Karpas-422 (cell line): ENCODE data around the gene MEIOB. TPM values are rescaled to one million over a fixed set of nuclear protein-coding genes. Genes with fewer than 3 reads are reported as not detected.
A peak's percentile ranks its signal among the peaks of the same experiment; 100 is the strongest.

ENCODE experiments used
- DNase-seq: peaks from one replicate; pipeline ENCODE4 v3.0.0-alpha.2; 2015
- H2AFZ ChIP-seq: fragments of 200-600 bp; sonication (generic); 2 replicates; pipeline ENCODE4 v1.6.1; 2014; ENCODE audit warnings: antibody characterized with exemption, low read length, mixed read lengths
- H3K27ac ChIP-seq: fragments of 200-600 bp; sonication (generic); 2 replicates; pipeline ENCODE4 v1.5.1; 2014; ENCODE audit warnings: mild to moderate bottlenecking, low read length, moderate library complexity
- H3K27me3 ChIP-seq: fragments of 200-600 bp; sonication (generic); 2 replicates; pipeline ENCODE4 v1.6.1; 2014; ENCODE audit warnings: low read length, mixed read lengths
- H3K36me3 ChIP-seq: fragments of 200-600 bp; sonication (generic); 2 replicates; pipeline ENCODE4 v1.6.1; 2014; ENCODE audit warnings: low read length, mixed read lengths; ENCODE audit not compliant: insufficient read depth
- H3K4me1 ChIP-seq: fragments of 200-600 bp; sonication (generic); 2 replicates; pipeline ENCODE4 v1.6.1; 2014; ENCODE audit warnings: mild to moderate bottlenecking, low read length, mixed read lengths
- H3K4me2 ChIP-seq: fragments of 200-600 bp; sonication (generic); 2 replicates; pipeline ENCODE4 v1.6.1; 2014; ENCODE audit warnings: low read length, low read depth, mild to moderate bottlenecking; ENCODE audit not compliant: poor library complexity, severe bottlenecking
- H3K4me3 ChIP-seq: fragments of 200-600 bp; sonication (generic); 2 replicates; pipeline ENCODE4 v1.5.1; 2014; ENCODE audit warnings: mild to moderate bottlenecking, antibody characterized with exemption, low read length, mixed read lengths
- H3K79me2 ChIP-seq: fragments of 200-600 bp; sonication (generic); 2 replicates; pipeline ENCODE4 v1.6.1; 2014; ENCODE audit warnings: mild to moderate bottlenecking, low read length, mixed read lengths
- H3K9ac ChIP-seq: fragments of 200-600 bp; sonication (generic); 2 replicates; pipeline ENCODE4 v1.6.0; 2014; ENCODE audit warnings: low read length
- H3K9me2 ChIP-seq: fragments of 200-600 bp; sonication (generic), shearing (Covaris generic); replicated peaks from 2 replicates; pipeline ENCODE4 v1.6.0; 2014; ENCODE audit warnings: mild to moderate bottlenecking, low read length, moderate library complexity; ENCODE audit not compliant: insufficient read depth
- H3K9me3 ChIP-seq: fragments of 300-700, 200-600 bp; sonication (generic); 2 replicates; pipeline ENCODE4 v1.6.1; 2014; ENCODE audit warnings: low read length, mixed read lengths
- H4K20me1 ChIP-seq: fragments of 200-600 bp; sonication (generic); 2 replicates; pipeline ENCODE4 v1.6.1; 2014; ENCODE audit warnings: mild to moderate bottlenecking, antibody characterized with exemption, low read length, low read depth; ENCODE audit not compliant: insufficient read depth
- total RNA-seq: library from RNA; depleted of rRNA; stranded (reverse); fragments of >200 nt; shearing (Covaris generic); gene quantifications from 2 replicates; pipeline ENCODE4 v1.2.3, GENCODE V29; 2014; ENCODE audit warnings: low replicate concordance

MEIOB gene
- total RNA-seq, 1 experiment from 2014 or later, result not detected

DNA sequence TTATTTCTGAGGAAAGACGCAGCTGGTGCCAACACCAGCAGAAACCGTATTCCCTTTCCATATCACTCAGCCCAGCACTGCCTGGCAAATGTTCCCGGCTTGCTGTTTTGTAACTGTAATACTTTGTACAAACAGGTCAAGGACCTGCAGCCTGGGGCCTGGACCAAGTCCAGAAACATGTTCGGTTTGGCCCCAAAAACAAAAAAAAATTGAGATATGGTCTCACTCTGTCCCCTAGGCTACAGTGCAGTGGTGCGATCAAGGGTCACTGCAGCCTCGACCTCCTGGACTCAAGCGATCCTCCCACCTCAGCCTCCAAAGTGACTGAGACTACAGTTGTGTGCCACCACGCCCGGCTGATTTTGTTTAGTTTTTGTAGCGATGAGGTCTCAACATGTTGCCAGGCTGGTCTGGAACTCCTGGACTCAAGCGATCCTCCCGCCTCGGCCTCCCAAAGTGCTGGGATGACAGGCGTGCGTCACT is 46.5 kb downstream of the MEIOB start:
- peak overlapping the region; percentile 74 for H3K4me3 ChIP-seq
- H3K79me2 ChIP-seq, result peaks cover 19% of the 10 kb centered on the region
- H3K27me3 ChIP-seq, result no peaks in the 10 kb centered on the region
- H4K20me1 ChIP-seq, result no peaks in the 10 kb centered on the region
- peaks cover 31% of the 10 kb centered on the region for H3K4me1 ChIP-seq
- peak overlapping the region; percentile 71 for H3K9ac ChIP-seq
- DNase-seq, result no peak
- no peak overlapping the region for H3K27ac ChIP-seq
- no peaks in the 10 kb centered on the region for H3K36me3 ChIP-seq
- H3K4me2 ChIP-seq, result peak overlapping the region; percentile 86
- no peak overlapping the region for H2AFZ ChIP-seq
- no peaks in the 10 kb centered on the region for H3K9me3 ChIP-seq
- no peaks in the 10 kb centered on the region for H3K9me2 ChIP-seq

DNA sequence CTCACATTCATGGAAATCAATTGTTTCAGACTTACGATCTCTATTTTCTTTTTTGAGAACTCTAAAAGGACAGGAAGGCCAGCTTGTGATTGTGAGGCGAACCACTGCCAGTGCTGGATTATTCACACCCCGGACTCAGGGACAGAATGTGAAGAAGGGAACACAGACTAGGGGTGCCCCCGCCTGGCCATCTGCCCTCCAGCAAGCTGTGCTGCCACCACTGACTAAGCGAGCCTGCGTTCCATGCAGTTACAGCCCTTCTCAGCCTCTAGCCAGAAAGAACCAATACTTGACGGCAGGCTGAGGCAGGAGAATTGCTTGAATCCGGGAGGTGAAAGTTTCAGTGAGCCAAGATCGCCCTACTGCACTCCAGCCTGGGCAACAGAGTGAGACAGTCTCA is 48.1 kb downstream of the MEIOB start:
- peak; percentile 88 for DNase-seq
- H3K4me3 ChIP-seq, result no peak overlapping the region
- no peaks in the 10 kb centered on the region for H3K36me3 ChIP-seq
- peak overlapping the region; percentile 23; the same call in 1 of the 2 replicates for H3K9ac ChIP-seq
- peaks cover 23% of the 10 kb centered on the region for H3K4me1 ChIP-seq
- no peak overlapping the region for H2AFZ ChIP-seq
- peaks cover 15% of the 10 kb centered on the region for H3K79me2 ChIP-seq
- H3K9me2 ChIP-seq, result no peaks in the 10 kb centered on the region
- no peaks in the 10 kb centered on the region for H3K27me3 ChIP-seq
- H3K27ac ChIP-seq, result no peak overlapping the region
- no peaks in the 10 kb centered on the region for H4K20me1 ChIP-seq
- no peaks in the 10 kb centered on the region for H3K9me3 ChIP-seq
- no peak overlapping the region for H3K4me2 ChIP-seq

DNA sequence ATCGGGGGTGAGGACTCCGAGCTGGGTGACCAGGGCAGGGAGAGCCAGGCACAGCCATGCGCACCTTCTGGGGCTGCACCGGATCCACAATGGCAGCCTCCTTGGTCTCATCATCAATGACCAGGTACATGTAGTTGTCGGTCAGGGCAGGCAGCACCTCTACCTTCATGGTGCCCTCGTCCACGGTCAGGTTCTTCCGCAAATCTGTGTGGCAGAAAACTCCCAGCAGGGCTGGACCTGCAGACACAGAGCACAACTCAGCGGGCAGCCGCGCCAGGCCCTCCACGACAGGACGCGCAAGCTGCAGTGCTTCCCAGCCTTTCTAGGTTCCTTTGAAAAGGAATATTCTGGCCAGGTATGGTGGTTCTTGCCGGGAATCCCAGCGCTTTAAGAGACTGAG is 49.2 kb downstream of the MEIOB start:
- no peaks in the 10 kb centered on the region for H3K36me3 ChIP-seq
- DNase-seq, result no peak
- H3K4me1 ChIP-seq, result peaks cover 13% of the 10 kb centered on the region
- no peak overlapping the region for H2AFZ ChIP-seq
- H4K20me1 ChIP-seq, result no peaks in the 10 kb centered on the region
- no peaks in the 10 kb centered on the region for H3K9me3 ChIP-seq
- H3K4me2 ChIP-seq, result no peak overlapping the region
- H3K4me3 ChIP-seq, result no peak overlapping the region
- H3K27ac ChIP-seq, result no peak overlapping the region
- H3K27me3 ChIP-seq, result no peaks in the 10 kb centered on the region
- H3K79me2 ChIP-seq, result peaks cover 6% of the 10 kb centered on the region
- no peaks in the 10 kb centered on the region for H3K9me2 ChIP-seq
- H3K9ac ChIP-seq, result no peak overlapping the region

DNA sequence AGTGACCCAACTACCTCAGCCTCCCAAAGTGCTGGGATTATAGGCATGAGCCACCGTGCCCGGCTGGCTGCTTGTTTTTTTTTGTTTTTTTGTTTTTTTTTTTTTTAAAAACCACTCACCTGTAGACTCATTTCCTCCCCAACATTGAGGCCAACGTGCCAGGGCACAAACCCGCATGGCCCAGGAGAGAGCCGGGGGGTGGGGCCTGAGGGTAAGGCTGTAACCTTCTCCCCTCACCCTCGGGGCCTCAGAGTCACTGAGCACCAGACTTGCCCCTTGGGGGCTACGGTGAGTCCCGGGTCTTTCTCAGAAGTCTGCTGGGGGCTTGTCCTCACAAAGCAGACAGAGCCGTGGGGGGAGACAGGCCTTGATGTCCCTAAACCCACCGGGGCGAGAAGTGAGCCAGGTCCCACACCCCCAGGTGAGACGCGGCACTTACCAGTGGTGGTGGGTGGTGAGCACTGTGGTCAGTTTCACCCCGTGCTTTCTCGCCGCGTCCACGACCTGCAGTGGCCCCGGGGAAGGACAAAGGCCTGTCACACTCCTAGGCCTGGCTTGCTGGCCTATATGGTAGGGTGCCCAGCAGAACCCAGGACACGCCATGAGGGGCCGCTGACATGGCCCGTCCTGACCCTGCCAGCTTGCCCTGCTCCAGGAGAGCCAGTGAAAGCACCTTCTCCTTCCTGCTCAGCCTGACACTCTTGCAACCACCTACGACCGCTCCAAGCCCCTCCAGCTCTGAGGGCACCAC is 49.9 kb downstream of the MEIOB start:
- no peaks in the 10 kb centered on the region for H3K79me2 ChIP-seq
- H4K20me1 ChIP-seq, result no peaks in the 10 kb centered on the region

DNA sequence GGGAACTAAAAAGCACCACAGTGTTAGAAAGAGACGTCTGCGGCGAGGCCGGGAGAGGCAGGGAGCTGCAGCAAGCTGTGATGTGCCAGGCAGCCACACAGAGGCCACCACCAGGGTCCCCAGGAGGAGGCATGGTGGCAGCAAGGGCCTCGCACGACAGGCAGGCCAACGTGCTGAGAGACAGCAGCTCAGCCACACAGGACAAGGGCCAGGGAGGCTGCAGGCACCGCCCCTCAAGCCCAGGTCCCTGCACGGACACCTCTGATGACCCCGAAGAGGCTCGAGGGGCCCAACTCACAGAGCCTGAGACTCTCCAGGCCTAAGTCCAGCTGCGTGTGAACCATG is 51.0 kb downstream of the MEIOB start:
- no peaks in the 10 kb centered on the region for H4K20me1 ChIP-seq
- H3K4me2 ChIP-seq, result no peak overlapping the region
- H3K9me2 ChIP-seq, result no peaks in the 10 kb centered on the region
- H3K9me3 ChIP-seq, result no peaks in the 10 kb centered on the region
- no peak for DNase-seq
- peaks cover 8% of the 10 kb centered on the region for H3K4me1 ChIP-seq
- no peak overlapping the region for H2AFZ ChIP-seq
- no peaks in the 10 kb centered on the region for H3K36me3 ChIP-seq
- no peak overlapping the region for H3K27ac ChIP-seq
- H3K9ac ChIP-seq, result no peak overlapping the region
- no peaks in the 10 kb centered on the region for H3K79me2 ChIP-seq
- no peaks in the 10 kb centered on the region for H3K27me3 ChIP-seq
- no peak overlapping the region for H3K4me3 ChIP-seq

More for the DNA sequence above, 49.9 kb downstream of the MEIOB start:
- no peak for DNase-seq
- H3K27ac ChIP-seq, result no peak overlapping the region
- H3K4me3 ChIP-seq, result no peak overlapping the region
- H3K4me1 ChIP-seq, result peaks cover 8% of the 10 kb centered on the region
- no peaks in the 10 kb centered on the region for H3K9me2 ChIP-seq
- H3K9me3 ChIP-seq, result no peaks in the 10 kb centered on the region
- no peak overlapping the region for H3K4me2 ChIP-seq
- H2AFZ ChIP-seq, result no peak overlapping the region
- H3K9ac ChIP-seq, result no peak overlapping the region
- no peaks in the 10 kb centered on the region for H3K27me3 ChIP-seq
- no peaks in the 10 kb centered on the region for H3K36me3 ChIP-seq

DNA sequence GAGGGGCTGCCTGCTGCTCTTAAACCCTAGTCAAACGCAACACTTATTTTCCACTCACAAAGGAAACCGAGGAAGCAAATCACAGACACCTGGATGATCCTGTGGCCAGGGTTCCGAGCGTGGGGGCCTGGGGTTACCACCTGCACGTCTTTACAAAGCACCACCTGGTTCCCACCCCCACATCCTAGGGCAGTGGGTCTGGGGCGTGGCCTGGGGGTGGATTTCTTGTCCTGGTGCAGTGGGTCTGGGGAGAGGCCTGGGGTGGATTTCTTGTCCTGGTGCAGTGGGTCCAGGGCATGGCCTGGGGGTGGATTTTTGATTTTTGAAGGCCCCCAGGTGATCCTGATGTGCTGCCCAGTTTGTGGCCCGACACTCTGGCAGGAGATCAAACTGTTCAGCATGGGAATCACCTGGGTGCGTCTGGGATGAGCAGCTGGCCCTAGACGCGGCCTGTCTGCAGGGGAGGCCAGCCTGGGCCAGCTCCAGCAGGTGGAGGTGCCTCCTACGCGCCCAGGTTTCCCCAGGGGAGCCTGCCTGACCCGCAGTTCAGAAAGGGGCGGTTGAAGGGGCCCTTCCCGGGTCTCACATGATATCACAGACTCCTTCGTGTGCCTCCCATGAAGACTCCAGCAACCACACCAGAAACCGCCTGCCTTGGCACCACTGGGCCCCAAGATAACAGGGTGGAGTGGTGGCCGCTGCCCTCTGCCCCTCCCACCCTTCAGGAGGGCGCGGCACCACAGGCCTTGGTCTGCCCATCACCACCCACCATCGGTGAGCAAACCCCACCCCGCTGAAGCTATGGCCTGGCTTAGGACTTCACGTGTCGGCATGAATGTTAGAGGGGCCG is 51.6 kb downstream of the MEIOB start:
- peaks cover 2% of the 10 kb centered on the region for H3K4me1 ChIP-seq
- no peaks in the 10 kb centered on the region for H4K20me1 ChIP-seq
- no peaks in the 10 kb centered on the region for H3K36me3 ChIP-seq
- H3K27me3 ChIP-seq, result no peaks in the 10 kb centered on the region
- DNase-seq, result no peak
- H2AFZ ChIP-seq, result no peak overlapping the region
- no peaks in the 10 kb centered on the region for H3K9me2 ChIP-seq
- H3K9ac ChIP-seq, result no peak overlapping the region
- no peak overlapping the region for H3K27ac ChIP-seq
- no peaks in the 10 kb centered on the region for H3K9me3 ChIP-seq
- no peaks in the 10 kb centered on the region for H3K79me2 ChIP-seq
- no peak overlapping the region for H3K4me2 ChIP-seq
- H3K4me3 ChIP-seq, result no peak overlapping the region

DNA sequence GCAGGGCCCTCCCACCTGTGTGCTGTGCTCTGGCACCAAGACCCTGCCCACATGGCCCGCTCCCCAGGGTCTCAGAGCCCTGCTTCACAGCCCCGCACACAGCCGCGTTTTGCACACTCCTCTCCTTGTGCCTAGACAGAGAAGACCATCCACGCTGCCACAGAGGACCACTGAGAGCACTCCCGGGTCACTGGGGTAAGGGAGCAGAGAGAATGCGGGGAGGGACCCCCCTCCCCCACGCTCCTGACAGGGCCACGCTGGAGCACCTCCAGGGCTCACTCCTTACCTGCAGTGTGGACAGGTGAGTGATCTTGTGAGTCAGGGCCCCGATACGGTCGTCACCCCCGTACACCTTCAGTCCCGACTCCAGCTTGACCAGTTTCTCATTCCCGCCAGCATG is 52.4 kb downstream of the MEIOB start:
- H3K4me2 ChIP-seq, result no peak overlapping the region
- H3K9me3 ChIP-seq, result no peaks in the 10 kb centered on the region
- no peak overlapping the region for H3K9ac ChIP-seq
- H3K4me3 ChIP-seq, result no peak overlapping the region
- H2AFZ ChIP-seq, result no peak overlapping the region
- H3K79me2 ChIP-seq, result no peaks in the 10 kb centered on the region
- no peaks in the 10 kb centered on the region for H3K9me2 ChIP-seq
- DNase-seq, result no peak
- no peaks in the 10 kb centered on the region for H3K27me3 ChIP-seq
- H3K27ac ChIP-seq, result no peak overlapping the region
- H3K4me1 ChIP-seq, result no peaks in the 10 kb centered on the region; the same call in 1 of the 2 replicates
- no peaks in the 10 kb centered on the region for H3K36me3 ChIP-seq
- H4K20me1 ChIP-seq, result no peaks in the 10 kb centered on the region

DNA sequence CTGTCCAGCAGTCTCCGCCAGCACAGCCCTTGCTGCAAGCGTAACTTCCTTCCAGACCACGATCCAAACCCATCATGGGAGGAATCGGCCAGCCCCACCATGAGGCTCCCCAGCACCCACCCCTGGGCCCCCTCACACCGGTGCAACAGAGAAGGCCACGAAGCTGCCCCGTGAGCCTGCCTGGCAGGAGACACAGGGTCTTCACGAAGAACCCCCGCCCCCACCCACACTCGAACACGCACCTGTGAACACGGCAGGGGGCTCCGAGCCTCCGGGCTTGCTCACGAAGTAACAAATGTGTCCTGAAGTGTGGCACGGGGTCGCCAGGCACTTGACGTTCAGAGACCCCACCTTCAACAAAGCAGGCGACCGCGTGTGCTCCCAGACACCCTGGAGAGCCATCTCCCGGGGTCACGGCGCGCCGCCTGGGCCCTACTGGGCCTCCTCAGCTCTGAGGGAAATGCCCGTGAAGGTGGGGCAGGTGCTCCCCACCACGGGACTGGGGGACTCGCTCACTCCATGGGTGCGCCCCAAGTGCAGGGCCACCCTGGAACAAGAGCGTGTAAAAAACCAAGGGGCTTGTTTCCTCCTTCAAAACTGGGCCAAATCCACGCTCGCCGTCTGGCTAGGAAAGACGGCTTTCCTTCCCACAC is 53.0 kb downstream of the MEIOB start:
- no peak overlapping the region for H3K27ac ChIP-seq
- H3K4me1 ChIP-seq, result no peaks in the 10 kb centered on the region; the same call in 1 of the 2 replicates
- no peaks in the 10 kb centered on the region for H4K20me1 ChIP-seq
- no peak overlapping the region for H2AFZ ChIP-seq
- no peak overlapping the region for H3K4me2 ChIP-seq
- no peak overlapping the region for H3K9ac ChIP-seq
- H3K9me2 ChIP-seq, result no peaks in the 10 kb centered on the region
- no peaks in the 10 kb centered on the region for H3K9me3 ChIP-seq
- DNase-seq, result no peak
- no peaks in the 10 kb centered on the region for H3K36me3 ChIP-seq
- no peak overlapping the region for H3K4me3 ChIP-seq
- no peaks in the 10 kb centered on the region for H3K79me2 ChIP-seq
- H3K27me3 ChIP-seq, result no peaks in the 10 kb centered on the region
